Measurements from ENCODE around the gene ATP1B1.

Gene ATP1B1

GRCh38 chr1:169106095-169106920, at the start of gene ATP1B1:
Gene ATP1B1 (plus strand): TSS chr1:169106690. CDS start chr1:169106830, 140 bp downstream.
- FAIRE-seq = no peak
- DNase-seq (ENCODE audit: low spot score) = peak; percentile 94

DNA sequence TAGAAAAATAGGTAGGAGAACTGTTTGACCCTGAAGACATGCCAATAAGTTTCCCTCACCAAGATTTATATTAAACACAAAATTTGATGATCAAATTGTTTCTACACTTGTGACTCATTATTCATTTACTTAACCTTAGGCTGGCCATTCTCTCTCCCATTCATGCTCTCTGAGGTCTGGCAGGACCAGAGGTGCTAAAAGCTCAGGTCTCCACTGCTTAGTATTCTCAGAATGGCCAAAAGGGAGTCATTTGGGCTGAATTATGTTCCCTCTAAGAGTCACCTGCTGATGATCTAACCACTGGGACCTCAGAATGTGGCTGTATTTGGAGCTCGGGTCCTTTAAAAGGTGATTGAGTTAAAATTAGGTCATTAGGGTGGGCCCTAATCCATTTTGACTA, 47.1 kb upstream of the ATP1B1 start:
- FAIRE-seq = no peak
- no peak for DNase-seq (ENCODE audit: low spot score)

DNA sequence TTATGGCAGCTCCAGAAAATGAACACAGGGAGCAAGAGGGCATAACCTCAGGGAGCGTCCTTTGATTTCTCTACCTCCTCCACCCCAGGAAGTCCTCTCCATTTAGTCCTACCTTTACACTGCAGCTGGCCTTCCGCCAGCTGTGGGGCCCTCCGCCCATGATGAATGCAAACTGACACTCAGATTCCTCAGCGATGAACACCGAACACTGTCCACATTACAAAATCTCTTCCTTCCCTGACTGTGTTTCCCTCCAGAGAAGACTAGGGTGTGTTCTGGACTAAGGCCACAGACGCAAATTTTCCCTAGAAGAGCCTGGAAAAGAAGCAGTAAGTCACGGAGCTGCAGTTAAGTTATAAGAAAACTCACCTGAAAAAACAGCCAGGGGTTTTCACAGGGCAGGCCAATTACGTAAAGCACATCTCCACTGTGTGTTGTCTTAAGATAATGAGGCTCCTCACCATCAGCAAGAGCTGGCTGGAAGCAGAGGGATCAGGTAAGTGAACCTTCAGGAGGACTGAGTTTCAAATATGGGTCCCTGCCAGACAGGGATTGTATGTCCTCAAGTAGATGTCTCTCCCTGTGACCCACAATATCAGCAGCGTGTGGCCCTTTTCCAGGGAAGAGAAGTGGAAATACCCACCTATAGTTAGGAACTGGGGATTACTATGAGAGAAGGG, 46.3 kb upstream of the ATP1B1 start:
- DNase-seq (ENCODE audit: low spot score) (peak; percentile 51), FAIRE-seq (no peak)

- DNase-seq (ENCODE audit: low spot score) (no peak), FAIRE-seq (no peak)
Measured at GRCh38 chr1:169060919-169061639, 45.4 kb upstream of the ATP1B1 start.

DNA sequence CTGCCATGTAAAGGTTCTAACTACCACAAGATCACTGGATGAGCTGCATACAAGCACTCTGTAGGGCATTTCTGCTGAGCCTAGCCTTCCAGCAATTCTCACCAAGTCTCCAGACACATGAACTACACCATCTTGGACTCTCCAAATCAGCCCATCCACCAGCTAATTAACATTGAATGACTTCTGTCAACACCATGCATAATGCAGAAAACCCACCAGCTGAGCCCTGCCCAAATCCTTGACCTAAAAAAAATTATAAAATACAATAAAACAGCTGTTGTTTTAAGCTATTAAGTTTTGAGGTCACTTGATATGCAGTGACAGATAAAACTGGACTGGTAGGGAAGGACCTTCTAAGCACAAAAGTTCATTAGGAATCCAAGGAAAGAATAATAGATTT, 44.3 kb upstream of the ATP1B1 start:
- FAIRE-seq (no peak), DNase-seq (ENCODE audit: low spot score) (no peak)

DNA sequence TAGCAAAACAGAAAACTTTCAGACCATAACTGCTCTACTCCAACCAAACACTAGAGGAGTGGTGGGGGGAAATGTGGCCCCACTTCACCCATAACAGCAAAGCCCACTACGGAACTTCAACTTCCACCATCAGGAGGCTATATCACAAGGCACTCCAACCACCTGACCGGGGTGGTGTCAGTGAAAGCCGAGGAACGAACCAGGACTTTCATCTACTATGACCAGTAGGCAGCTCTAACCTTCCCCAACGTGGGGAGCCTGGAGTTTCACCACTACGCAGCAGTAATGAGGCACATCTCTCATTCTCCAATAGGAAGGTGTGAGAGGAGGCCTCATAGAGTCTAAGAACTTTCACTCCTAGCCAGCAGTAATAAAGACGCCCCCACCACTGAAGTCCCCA, 42.4 kb upstream of the ATP1B1 start:
- FAIRE-seq = no peak

GRCh38 chr1:169070547-169070946, 35.9 kb upstream of the ATP1B1 start:
- DNase-seq (ENCODE audit: low spot score) = no peak
- FAIRE-seq = no peak

More for the DNA sequence above, 42.4 kb upstream of the ATP1B1 start:
- DNase-seq (ENCODE audit: low spot score) = no peak

GRCh38 chr1:169070958-169071357, 35.5 kb upstream of the ATP1B1 start:
- no peak for FAIRE-seq
- DNase-seq (ENCODE audit: low spot score) = no peak

GRCh38 chr1:169072945-169073725, 33.4 kb upstream of the ATP1B1 start:
- FAIRE-seq (no peak), DNase-seq (ENCODE audit: low spot score) (no peak)

- FAIRE-seq (no peak), DNase-seq (ENCODE audit: low spot score) (no peak)
Measured at GRCh38 chr1:169078163-169078883, 28.2 kb upstream of the ATP1B1 start.

DNA sequence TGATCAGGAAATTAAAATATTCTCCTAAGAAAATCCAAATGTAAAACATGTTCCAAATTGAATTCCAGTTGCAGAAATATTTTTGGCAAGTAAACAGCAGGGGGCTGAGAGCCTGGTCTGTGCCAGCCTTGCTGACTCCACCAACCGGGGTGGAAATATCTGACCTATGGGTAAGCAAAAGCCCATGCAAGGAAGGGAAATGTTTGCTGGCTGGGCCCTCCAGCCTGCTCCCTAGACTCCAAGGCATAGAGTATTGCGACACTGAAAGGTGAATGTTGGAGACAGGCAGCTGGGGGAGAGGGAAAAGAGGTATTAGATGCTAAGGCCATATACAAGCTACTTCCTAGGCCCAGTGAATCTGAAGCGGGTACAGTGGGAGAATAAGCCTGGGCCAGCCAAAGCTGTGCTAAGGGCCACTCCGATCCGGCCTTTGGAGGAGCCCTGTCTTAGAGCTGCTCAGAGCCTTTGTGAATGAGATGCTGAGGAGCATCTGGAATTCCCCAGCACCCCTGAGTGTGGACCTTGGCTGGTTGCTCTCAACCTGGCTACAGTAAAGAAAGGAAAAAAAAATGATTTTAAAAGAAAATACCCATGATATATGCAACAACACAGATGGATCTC, 24.9 kb upstream of the ATP1B1 start:
- DNase-seq (ENCODE audit: low spot score) (no peak), FAIRE-seq (no peak)

DNA sequence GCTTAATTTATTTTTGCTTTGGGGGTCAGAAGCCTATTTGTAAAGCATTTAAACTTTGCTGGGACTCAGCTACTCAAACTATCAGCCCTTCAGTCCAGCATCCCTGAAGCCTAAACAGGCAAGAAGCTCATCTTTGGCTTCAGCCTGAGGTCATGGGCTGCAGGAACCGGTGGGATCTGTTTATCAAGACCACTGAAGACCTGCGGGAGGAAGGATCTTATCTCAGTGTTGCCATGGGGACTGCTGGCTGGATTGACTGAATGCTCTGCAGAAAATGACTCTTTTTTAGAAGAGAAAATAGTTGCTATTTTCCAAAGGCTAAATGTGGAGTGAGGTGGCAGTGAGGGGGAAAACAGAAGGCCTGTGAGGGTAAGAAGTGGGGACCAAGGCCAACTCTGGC, 20.6 kb upstream of the ATP1B1 start:
- no peak for DNase-seq (ENCODE audit: low spot score)
- no peak for FAIRE-seq

GRCh38 chr1:169086603-169087455, 19.7 kb upstream of the ATP1B1 start:
- FAIRE-seq = no peak
- DNase-seq (ENCODE audit: low spot score) = no peak

DNA sequence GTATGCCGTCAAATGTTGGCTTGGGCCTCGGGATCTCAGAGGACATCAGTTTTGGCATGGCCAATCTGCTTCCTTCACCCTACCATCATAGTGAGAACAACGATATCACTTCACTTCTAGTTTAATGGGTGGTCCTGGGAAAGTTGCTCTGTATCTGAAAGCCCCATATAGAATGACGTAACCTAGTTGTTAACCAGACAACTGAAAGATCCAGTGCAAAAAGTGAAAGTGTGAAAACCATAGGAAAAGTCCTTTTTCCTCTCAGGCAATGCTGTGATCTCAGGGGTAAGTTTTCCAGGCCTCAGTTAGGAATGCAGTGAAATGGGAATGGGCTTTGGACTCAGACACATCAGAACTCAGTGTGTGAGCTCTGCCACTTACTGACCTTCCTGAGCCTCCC, 18.6 kb upstream of the ATP1B1 start:
- FAIRE-seq = no peak

GRCh38 chr1:169089776-169090175, 16.7 kb upstream of the ATP1B1 start:
- FAIRE-seq (no peak), DNase-seq (ENCODE audit: low spot score) (no peak)

More for the DNA sequence above, 18.6 kb upstream of the ATP1B1 start:
- no peak for DNase-seq (ENCODE audit: low spot score)

GRCh38 chr1:169090308-169090899, 16.1 kb upstream of the ATP1B1 start:
- DNase-seq (ENCODE audit: low spot score) (no peak), FAIRE-seq (no peak)

GRCh38 chr1:169090900-169091311, 15.6 kb upstream of the ATP1B1 start:
- no peak for DNase-seq (ENCODE audit: low spot score)
- FAIRE-seq = no peak

GRCh38 chr1:169091480-169091941, 15.0 kb upstream of the ATP1B1 start:
- no peak for DNase-seq (ENCODE audit: low spot score)
- no peak for FAIRE-seq

DNA sequence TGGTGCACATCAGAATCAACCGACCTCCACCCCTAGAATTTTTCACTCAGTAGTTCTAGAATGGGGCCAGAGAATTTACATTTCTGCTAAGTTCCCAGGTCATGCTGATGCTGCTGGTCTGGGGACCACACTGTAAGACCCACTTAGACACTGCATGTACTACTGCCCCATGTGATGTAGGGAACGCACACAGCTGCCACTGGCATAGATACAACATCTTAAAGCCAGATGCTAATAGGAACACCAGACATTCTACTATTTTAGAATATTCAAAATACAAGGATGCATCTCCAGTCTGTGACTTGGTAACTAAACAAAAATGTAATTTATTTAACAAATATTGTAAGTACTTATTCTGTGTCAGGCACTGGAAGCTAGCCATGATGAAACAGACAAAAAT, 14.1 kb upstream of the ATP1B1 start:
- FAIRE-seq (no peak), DNase-seq (ENCODE audit: low spot score) (no peak)

Measured in urothelium cell line (cell line).